NCI-H748 (cell line): ENCODE results near the gene USP3.

ENCODE experiments used
- DNase-seq: peaks from one replicate; lab custom pipeline; 2025; ENCODE audit not compliant: unreplicated experiment; lab: John Stamatoyannopoulos, UW

Gene USP3

GRCh38 chr15:63504247-63504978, at the start of gene USP3:
USP3 (plus strand) TSS chr15:63504593; CDS start chr15:63504740, 147 bp downstream.
- DNase-seq: peak; percentile 86

- DNase-seq: no peak
Measured at GRCh38 chr15:63456258-63456657, 48.1 kb upstream of the USP3 start.

- DNase-seq: no peak
Measured at GRCh38 chr15:63457379-63457778, 47.0 kb upstream of the USP3 start.

GRCh38 chr15:63458026-63458425, 46.4 kb upstream of the USP3 start:
- DNase-seq: no peak

- DNase-seq: no peak
Measured at GRCh38 chr15:63458794-63459395, 45.5 kb upstream of the USP3 start.

GRCh38 chr15:63460210-63461155, 43.9 kb upstream of the USP3 start:
- DNase-seq: no peak

- DNase-seq: no peak
Measured at GRCh38 chr15:63461230-63461985, 43.0 kb upstream of the USP3 start.

- no peak for DNase-seq
Measured at GRCh38 chr15:63462088-63462487, 42.3 kb upstream of the USP3 start.

- no peak for DNase-seq
Measured at GRCh38 chr15:63463036-63463435, 41.4 kb upstream of the USP3 start.

GRCh38 chr15:63463793-63464192, 40.6 kb upstream of the USP3 start:
- DNase-seq: no peak

- no peak for DNase-seq
Measured at GRCh38 chr15:63465104-63465503, 39.3 kb upstream of the USP3 start.

- DNase-seq: peak; percentile 81
Measured at GRCh38 chr15:63466378-63467192, 37.8 kb upstream of the USP3 start.

- DNase-seq: no peak
Measured at GRCh38 chr15:63469190-63469589, 35.2 kb upstream of the USP3 start.

- no peak for DNase-seq
Measured at GRCh38 chr15:63469984-63470383, 34.4 kb upstream of the USP3 start.

- peak; percentile 54 for DNase-seq
Measured at GRCh38 chr15:63473007-63473748, 31.2 kb upstream of the USP3 start.

- DNase-seq: no peak
Measured at GRCh38 chr15:63473749-63473998, 30.7 kb upstream of the USP3 start.

- no peak for DNase-seq
Measured at GRCh38 chr15:63473999-63474809, 30.2 kb upstream of the USP3 start.

- DNase-seq: no peak
Measured at GRCh38 chr15:63474810-63475316, 29.5 kb upstream of the USP3 start.

- no peak for DNase-seq
Measured at GRCh38 chr15:63475707-63476106, 28.7 kb upstream of the USP3 start.
